SH-SY5Y (cell line): ENCODE data around the gene P4HA2.

Experiments used
- GATA2 ChIP-seq: IDR thresholded peaks from 2 replicates; pipeline ENCODE4 v1.6.1; 2011; ENCODE audit warnings: mild to moderate bottlenecking, low read depth, low read length
- GATA3 ChIP-seq: IDR thresholded peaks from 2 replicates; pipeline ENCODE4 v1.6.1; 2011; ENCODE audit warnings: low read depth, mild to moderate bottlenecking, low read length, moderate library complexity

- TF ChIP-seq GATA2 (no peak), GATA3 (no peak)
These were observed 24.8 kb downstream of the P4HA2 start for GRCh38 chr5:132202711-132203463.
